Neural progenitor cell (in vitro differentiated cells): ENCODE data around the gene ABCC1. TPM values are rescaled to one million over a fixed set of nuclear protein-coding genes. Genes with fewer than 3 reads are reported as not detected.

Experiments
- DNase-seq: peaks from one replicate; pipeline ENCODE4 v3.0.0-alpha.2; 2016; ENCODE audit warnings: low spot score
- H2AFZ ChIP-seq: fragments of 200-600 bp; sonication (generic); replicated peaks from 2 replicates; pipeline ENCODE4 v1.6.1; 2016; ENCODE audit warnings: antibody characterized with exemption
- H3F3A ChIP-seq: fragments of 200-600 bp; sonication (generic); 2 replicates; pipeline ENCODE4 v1.6.1; 2016; ENCODE audit warnings: antibody characterized with exemption, low read depth
- H3K27ac ChIP-seq: fragments of 200-600 bp; sonication (generic); 2 replicates; pipeline ENCODE4 v1.5.1; 2016; ENCODE audit warnings: mild to moderate bottlenecking
- H3K27me3 ChIP-seq: fragments of 200-600 bp; sonication (generic); 2 replicates; pipeline ENCODE4 v1.6.1; 2016; ENCODE audit warnings: mild to moderate bottlenecking, moderate library complexity
- H3K36me3 ChIP-seq: fragments of 200-600 bp; sonication (generic); 2 replicates; pipeline ENCODE4 v1.5.1; 2016
- H3K4me1 ChIP-seq: fragments of 200-600 bp; sonication (generic); 2 replicates; pipeline ENCODE4 v1.6.1; 2016; ENCODE audit warnings: mixed run types
- H3K4me2 ChIP-seq: fragments of 200-600 bp; sonication (generic); 2 replicates; pipeline ENCODE4 v1.6.1; 2016
- H3K4me3 ChIP-seq: fragments of 200-600 bp; sonication (generic); 2 replicates; pipeline ENCODE4 v1.5.1; 2016
- H3K79me2 ChIP-seq: fragments of 200-600 bp; sonication (generic); 2 replicates; pipeline ENCODE4 v1.6.1; 2016; ENCODE audit warnings: low read depth
- H3K9ac ChIP-seq: fragments of 200-600 bp; sonication (generic); 2 replicates; pipeline ENCODE4 v1.6.1; 2016
- H3K9me3 ChIP-seq: fragments of 200-600 bp; sonication (generic); 2 replicates; pipeline ENCODE4 v1.5.1; 2016; ENCODE audit warnings: low read depth
- H4K20me1 ChIP-seq: fragments of 200-600 bp; sonication (generic); 2 replicates; pipeline ENCODE4 v1.6.1; 2016; ENCODE audit warnings: low read depth
- H3K27ac Mint-ChIP-seq: 3 replicates; pipeline ENCODE4 v1.8.0; 2021; ENCODE audit warnings: mixed read lengths
- H3K27me3 Mint-ChIP-seq: 2 replicates; pipeline ENCODE4 v1.8.0; 2022; ENCODE audit warnings: low read depth, mild to moderate bottlenecking, inconsistent platforms, moderate library complexity, mixed read lengths; ENCODE audit not compliant: insufficient read depth
- H3K36me3 Mint-ChIP-seq: 3 replicates; pipeline ENCODE4 v1.8.0; 2021; ENCODE audit warnings: mixed read lengths
- H3K4me1 Mint-ChIP-seq: 3 replicates; pipeline ENCODE4 v1.8.0; 2021; ENCODE audit warnings: mixed read lengths
- H3K4me3 Mint-ChIP-seq: 3 replicates; pipeline ENCODE4 v1.8.0; 2021; ENCODE audit warnings: mild to moderate bottlenecking, moderate library complexity, mixed read lengths
- H3K9me3 Mint-ChIP-seq: 3 replicates; pipeline ENCODE4 v1.8.0; 2020; ENCODE audit warnings: mixed read lengths
- EZH2 ChIP-seq: fragments of 200-600 bp; sonication (generic); IDR thresholded peaks from 2 replicates; pipeline ENCODE4 v1.6.1; 2017; ENCODE audit warnings: antibody characterized with exemption, mild to moderate bottlenecking, moderate library complexity
- EZH2phosphoT487 ChIP-seq: fragments of 200-600 bp; sonication (generic); IDR thresholded peaks from 2 replicates; pipeline ENCODE4 v1.6.1; 2017; ENCODE audit warnings: antibody characterized with exemption
- total RNA-seq: library from RNA; depleted of rRNA; stranded (reverse); fragments of >200 nt; gene quantifications from 2 replicates; pipeline ENCODE4 v1.2.3, GENCODE V29; 2015; ENCODE audit warnings: low replicate concordance
- TF ChIP-seq, protein P1 (sequence below): fragments of 200-600 bp; sonication (generic); IDR thresholded peaks from 2 replicates; pipeline ENCODE4 v1.5.1; 2017; ENCODE audit warnings: antibody characterized with exemption, mild to moderate bottlenecking

ABCC1 gene
- total RNA-seq, 1 donor from 2014 or later = 17.5 TPM

DNA sequence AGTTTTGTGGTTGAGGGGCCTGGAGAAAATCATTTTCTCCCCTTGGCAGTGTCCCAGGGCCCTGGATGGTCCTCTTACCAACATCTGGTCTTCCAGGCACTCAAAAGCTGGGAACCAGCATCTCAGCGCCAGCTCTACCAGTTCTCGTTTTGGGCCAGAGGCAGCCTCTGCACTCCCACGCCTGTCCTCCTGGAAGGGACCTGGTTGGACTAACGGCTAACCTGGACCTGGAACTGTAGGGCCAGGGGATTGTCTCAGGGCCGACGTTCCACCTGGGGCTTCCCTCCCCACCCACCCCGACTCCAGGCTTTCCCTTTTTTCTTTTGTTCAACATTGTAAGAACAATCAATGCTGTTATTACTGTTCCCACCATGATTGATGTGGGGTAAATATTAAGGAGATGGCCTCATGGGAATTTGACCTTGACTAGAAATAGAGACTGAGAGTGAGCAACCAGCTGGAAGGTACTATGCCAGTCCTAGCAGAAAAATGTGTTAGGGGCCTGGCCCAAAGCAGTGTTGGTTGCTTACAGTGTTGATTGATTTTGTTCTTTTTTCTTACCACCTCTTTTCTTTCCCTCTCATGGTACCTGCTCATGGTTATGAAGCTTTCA, 192.5 kb downstream of the ABCC1 start:
- H3K27ac ChIP-seq = no peak overlapping the region
- H3K4me2 ChIP-seq = no peak overlapping the region
- no peaks in the 10 kb centered on the region for H3K9me3 ChIP-seq
- H3K9ac ChIP-seq = no peak overlapping the region
- peaks cover 14% of the 10 kb centered on the region for H3K36me3 Mint-ChIP-seq
- H3K4me3 Mint-ChIP-seq = no peak overlapping the region
- H3K36me3 ChIP-seq = no peaks in the 10 kb centered on the region
- H3F3A ChIP-seq = no peaks in the 10 kb centered on the region
- TF ChIP-seq, protein P1, sequence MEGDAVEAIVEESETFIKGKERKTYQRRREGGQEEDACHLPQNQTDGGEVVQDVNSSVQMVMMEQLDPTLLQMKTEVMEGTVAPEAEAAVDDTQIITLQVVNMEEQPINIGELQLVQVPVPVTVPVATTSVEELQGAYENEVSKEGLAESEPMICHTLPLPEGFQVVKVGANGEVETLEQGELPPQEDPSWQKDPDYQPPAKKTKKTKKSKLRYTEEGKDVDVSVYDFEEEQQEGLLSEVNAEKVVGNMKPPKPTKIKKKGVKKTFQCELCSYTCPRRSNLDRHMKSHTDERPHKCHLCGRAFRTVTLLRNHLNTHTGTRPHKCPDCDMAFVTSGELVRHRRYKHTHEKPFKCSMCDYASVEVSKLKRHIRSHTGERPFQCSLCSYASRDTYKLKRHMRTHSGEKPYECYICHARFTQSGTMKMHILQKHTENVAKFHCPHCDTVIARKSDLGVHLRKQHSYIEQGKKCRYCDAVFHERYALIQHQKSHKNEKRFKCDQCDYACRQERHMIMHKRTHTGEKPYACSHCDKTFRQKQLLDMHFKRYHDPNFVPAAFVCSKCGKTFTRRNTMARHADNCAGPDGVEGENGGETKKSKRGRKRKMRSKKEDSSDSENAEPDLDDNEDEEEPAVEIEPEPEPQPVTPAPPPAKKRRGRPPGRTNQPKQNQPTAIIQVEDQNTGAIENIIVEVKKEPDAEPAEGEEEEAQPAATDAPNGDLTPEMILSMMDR = no peak
- TF ChIP-seq EZH2phosphoT487 = no peak
- no peak for TF ChIP-seq EZH2
- H3K9me3 Mint-ChIP-seq = no peaks in the 10 kb centered on the region
- H3K27ac Mint-ChIP-seq = no peak overlapping the region
- DNase-seq = no peak
- H2AFZ ChIP-seq = no peak overlapping the region
- H3K27me3 ChIP-seq = no peaks in the 10 kb centered on the region
- H3K79me2 ChIP-seq = no peaks in the 10 kb centered on the region
- H3K4me1 Mint-ChIP-seq = no peaks in the 10 kb centered on the region
- H4K20me1 ChIP-seq = peaks cover 3% of the 10 kb centered on the region
- H3K27me3 Mint-ChIP-seq = peaks cover 11% of the 10 kb centered on the region
- H3K4me1 ChIP-seq = no peaks in the 10 kb centered on the region
- no peak overlapping the region for H3K4me3 ChIP-seq

DNA sequence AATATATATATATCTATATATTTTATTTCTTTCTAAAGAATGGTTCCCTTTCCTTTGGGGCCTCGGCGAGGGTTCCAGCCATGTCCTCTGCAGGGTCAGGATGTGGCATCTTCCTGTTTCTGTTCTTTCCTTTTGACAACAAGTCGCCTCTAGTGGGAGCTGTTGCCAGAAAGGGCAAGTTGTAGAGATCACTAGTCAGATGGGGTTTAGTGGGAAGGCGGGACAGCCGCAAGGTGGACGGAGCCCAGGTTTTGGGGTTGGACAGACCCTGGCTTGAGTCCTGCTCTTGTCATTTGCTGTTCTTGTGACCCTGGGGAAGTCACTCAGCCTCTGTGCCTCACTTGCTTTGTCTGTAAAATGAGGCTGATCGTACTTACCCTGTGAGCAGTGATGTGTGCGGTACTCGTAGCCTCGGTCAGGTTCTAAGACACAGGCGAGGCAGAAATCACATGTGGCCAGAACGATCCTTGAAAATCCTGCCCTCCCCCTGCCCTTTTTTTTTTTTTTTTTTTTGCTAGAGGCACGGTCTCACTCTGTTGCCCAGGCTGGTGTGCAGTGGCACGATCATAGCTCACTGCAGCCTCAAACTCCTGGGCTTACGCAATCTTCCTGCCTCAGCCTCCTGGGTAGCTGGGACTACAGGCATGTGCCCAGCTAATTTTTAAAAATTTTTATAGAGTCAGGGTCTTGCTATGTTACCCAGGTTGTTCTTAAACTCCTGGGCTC, 193.8 kb downstream of the ABCC1 start:
- Histone ChIP-seq H3K27me3 (no peaks in the 10 kb centered on the region), H3K27ac (no peak overlapping the region), H3K4me1 (no peaks in the 10 kb centered on the region), H3F3A (no peaks in the 10 kb centered on the region), H3K4me2 (no peak overlapping the region), H2AFZ (no peak overlapping the region), H4K20me1 (peaks cover 3% of the 10 kb centered on the region), H3K9ac (no peak overlapping the region), H3K9me3 (no peaks in the 10 kb centered on the region), H3K36me3 (no peaks in the 10 kb centered on the region), H3K79me2 (no peaks in the 10 kb centered on the region), H3K4me3 (no peak overlapping the region)
- TF ChIP-seq EZH2phosphoT487 = no peak
- TF ChIP-seq, protein P1 = peak; percentile 49
- no peak for TF ChIP-seq EZH2
- peak; percentile 37 for DNase-seq
- Mint-ChIP-seq H3K4me3 (no peak overlapping the region), H3K9me3 (no peaks in the 10 kb centered on the region), H3K4me1 (no peaks in the 10 kb centered on the region), H3K36me3 (peaks cover 14% of the 10 kb centered on the region), H3K27me3 (peaks cover 12% of the 10 kb centered on the region), H3K27ac (no peak overlapping the region)

DNA sequence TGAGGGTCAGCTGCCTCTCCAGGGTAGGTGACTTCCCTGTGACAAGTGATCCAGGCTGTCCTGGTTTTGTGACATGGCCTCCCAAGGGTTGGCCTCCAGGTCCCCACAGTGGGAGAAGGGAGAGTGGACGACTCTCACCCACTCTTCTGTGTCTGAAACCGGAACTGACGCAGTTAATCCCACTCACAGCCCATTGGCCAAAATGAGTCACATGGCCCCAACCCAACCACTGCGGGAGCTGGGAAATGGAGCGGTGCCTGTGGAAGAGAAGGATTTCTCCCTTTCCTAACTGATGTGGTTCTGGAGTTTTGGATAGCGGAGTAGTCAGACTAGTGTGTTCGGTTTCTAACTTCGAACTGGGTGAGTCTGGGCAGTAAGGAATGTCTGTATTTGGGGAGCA, 194.5 kb downstream of the ABCC1 start:
- Mint-ChIP-seq H3K9me3 (no peaks in the 10 kb centered on the region), H3K27me3 (peaks cover 16% of the 10 kb centered on the region), H3K4me1 (no peaks in the 10 kb centered on the region), H3K27ac (no peak overlapping the region), H3K4me3 (no peak overlapping the region), H3K36me3 (peaks cover 13% of the 10 kb centered on the region)
- TF ChIP-seq, protein P1 = no peak
- Histone ChIP-seq H2AFZ (no peak overlapping the region), H3K27me3 (no peaks in the 10 kb centered on the region), H3K4me2 (no peak overlapping the region), H4K20me1 (peaks cover 3% of the 10 kb centered on the region), H3K4me1 (no peaks in the 10 kb centered on the region), H3K79me2 (no peaks in the 10 kb centered on the region), H3K9ac (no peak overlapping the region), H3K27ac (no peak overlapping the region), H3F3A (no peaks in the 10 kb centered on the region), H3K9me3 (no peaks in the 10 kb centered on the region), H3K4me3 (no peak overlapping the region), H3K36me3 (no peaks in the 10 kb centered on the region)
- no peak for DNase-seq
